Endometrium (tissue), 2 donors: ENCODE results near the gene TBCA.

Experiments
- FAIRE-seq: peaks from 2 replicates; lab custom pipeline; 2012; peaks lifted over from hg19 to GRCh38; lab: Jason Lieb, UNC
- donor health status: control.
- donor health status: control.

TBCA gene

GRCh38 chr5:77642738-77643653 is 133.1 kb downstream of the TBCA start:
- no peak for FAIRE-seq

- no peak for FAIRE-seq
These were observed 134.0 kb downstream of the TBCA start for GRCh38 chr5:77641963-77642737.

- no peak for FAIRE-seq
These were observed 134.7 kb downstream of the TBCA start for GRCh38 chr5:77641397-77641943.
